ENCODE data around the gene SPATS2L.

Gene SPATS2L

GRCh38 chr2:200447139-200447855 is 140.8 kb downstream of the SPATS2L start:
- no peak for DNase-seq (ENCODE audit: low spot score)

DNA sequence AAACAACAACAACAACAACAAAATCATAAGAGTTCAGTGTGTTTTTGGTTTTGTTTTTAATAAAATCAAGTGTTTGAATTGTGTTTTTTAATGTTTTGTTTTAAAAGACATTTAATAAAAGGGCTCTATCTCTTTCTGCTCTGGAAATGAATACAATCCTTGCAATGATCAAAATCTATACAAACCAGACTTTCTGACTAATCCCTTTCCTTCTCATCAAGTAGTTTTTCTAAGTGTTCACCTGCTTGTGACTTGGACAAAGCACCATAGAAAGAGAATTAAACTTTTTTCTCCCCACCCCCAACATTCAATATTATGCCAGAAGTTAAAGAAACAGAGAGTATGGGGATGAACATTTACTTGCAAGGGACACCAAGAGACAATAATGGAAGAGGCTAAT is 142.0 kb downstream of the SPATS2L start:
- no peak for DNase-seq (ENCODE audit: low spot score)

- DNase-seq (ENCODE audit: low spot score): no peak
Observed at GRCh38 chr2:200449149-200449548, 142.7 kb downstream of the SPATS2L start.

- DNase-seq (ENCODE audit: low spot score): no peak
Observed at GRCh38 chr2:200450288-200450687, 143.8 kb downstream of the SPATS2L start.

DNA sequence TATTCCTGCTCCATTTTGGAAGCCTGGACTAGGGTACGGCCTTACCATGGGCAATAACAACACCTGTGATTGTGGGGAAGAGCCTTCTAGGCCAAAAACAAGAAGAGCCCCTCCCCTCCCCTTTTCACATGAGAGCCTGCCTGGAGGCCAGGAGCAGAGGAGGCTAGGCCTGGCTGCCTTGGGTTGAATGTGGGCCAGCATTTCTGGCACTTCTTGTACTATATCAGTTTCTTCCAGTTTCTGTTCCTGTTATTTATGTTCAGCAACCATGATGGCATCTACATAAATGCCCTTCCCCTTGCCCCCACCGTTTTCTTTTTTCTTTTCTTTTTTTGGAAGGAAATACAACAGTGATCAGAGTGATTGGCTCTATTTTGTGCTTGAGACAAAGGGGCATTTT is 145.0 kb downstream of the SPATS2L start:
- no peak for DNase-seq (ENCODE audit: low spot score)

DNA sequence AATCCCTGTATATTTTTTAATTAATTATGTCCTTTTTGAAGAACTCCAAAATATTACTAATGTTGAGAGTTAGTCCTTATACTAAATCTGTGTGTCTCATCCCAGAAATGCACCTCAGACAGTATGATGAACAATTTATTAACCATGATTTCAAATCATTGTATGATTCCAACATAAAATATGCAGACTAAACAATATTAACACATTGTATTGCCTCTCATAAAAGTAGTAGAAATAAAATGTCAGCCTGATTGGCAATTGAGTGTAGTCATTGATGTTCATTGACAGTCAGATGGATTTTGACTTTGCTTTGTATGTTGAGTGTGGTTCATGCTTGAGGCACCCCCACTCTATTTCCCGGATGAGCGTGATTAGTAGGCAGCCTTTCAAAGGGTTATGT is 145.9 kb downstream of the SPATS2L start:
- no peak for DNase-seq (ENCODE audit: low spot score)

DNA sequence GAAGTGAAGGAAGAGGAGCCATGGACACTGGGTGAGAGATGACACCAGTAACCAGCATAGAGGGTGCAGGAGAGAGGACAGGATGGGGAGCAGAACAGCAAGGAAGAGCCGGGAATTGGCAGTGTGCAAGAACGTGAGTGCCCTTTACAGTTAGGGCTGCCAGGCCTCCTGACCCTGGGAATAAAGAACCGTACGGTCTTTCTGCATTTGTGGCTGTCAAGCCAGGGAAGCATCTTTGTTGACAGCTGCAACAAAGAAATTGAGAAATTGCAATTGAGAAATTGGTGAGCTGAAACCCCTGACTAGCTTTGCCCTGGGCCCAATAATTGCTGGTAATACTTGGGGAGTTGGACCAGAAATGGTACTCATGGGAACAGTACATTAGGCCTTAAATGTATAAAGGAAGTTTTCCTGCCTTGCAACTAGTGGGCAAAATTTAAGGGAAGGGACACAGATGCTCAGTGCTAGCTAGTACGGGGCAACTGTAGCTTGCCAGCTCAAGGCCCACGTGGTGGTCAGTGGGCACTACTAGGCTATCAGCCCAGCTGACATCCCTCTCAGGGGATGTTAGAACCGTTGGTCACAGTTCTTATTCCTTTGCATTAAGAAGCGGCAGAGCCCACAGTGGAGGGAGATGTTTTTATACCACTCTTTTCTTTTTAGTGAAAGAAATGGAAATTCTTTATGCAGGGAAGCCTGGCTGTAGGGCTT is 146.8 kb downstream of the SPATS2L start:
- no peak for DNase-seq (ENCODE audit: low spot score)

- DNase-seq (ENCODE audit: low spot score): no peak
Observed at GRCh38 chr2:200453853-200454534, 147.5 kb downstream of the SPATS2L start.

GRCh38 chr2:200454927-200455801 is 148.7 kb downstream of the SPATS2L start:
- DNase-seq (ENCODE audit: low spot score): no peak

- no peak for DNase-seq (ENCODE audit: low spot score)
Observed at GRCh38 chr2:200455958-200456421, 149.5 kb downstream of the SPATS2L start.

DNA sequence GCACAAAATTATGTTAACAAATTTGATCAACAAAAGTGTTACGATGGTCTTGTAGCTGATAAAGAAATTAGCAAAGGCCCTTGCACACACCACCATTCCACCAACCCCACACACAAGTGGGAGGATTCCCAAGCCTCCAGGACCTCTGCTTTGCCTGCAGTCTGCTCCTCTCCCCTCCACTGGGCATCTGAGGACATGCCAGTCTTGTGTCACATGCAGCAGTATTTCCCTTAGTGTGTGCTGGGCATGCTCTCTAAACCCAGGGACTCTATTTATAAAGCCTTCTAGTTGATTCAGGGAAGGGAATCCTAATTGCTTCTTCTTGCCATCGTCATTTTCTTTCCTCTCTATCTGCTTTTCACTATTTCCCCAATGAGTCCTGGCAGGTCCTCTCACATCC is 150.1 kb downstream of the SPATS2L start:
- DNase-seq (ENCODE audit: low spot score): no peak

GRCh38 chr2:200459101-200459500 is 152.6 kb downstream of the SPATS2L start:
- DNase-seq (ENCODE audit: low spot score): no peak

- no peak for DNase-seq (ENCODE audit: low spot score)
Observed at GRCh38 chr2:200461846-200462710, 155.6 kb downstream of the SPATS2L start.

DNA sequence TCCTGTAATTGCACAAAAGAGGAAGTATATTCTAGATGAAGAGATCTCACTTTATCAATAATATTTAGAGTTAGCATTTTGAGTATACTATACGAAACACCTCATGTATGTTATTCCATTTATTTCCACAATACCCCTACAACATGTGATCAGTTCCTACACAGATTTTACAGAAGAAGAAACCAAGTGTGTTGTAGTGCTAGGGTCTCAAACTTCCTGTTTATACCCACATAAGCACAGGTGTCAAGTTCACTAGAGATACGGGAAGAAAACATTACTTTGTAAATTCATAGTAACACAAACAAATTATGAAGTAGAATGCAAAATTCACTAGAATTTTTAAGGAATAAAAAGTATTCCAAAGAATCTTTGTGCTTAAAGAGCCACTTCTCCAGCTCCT is 157.0 kb downstream of the SPATS2L start:
- DNase-seq (ENCODE audit: low spot score): no peak

- DNase-seq (ENCODE audit: low spot score): no peak
Observed at GRCh38 chr2:200466425-200467418, 160.2 kb downstream of the SPATS2L start.

DNA sequence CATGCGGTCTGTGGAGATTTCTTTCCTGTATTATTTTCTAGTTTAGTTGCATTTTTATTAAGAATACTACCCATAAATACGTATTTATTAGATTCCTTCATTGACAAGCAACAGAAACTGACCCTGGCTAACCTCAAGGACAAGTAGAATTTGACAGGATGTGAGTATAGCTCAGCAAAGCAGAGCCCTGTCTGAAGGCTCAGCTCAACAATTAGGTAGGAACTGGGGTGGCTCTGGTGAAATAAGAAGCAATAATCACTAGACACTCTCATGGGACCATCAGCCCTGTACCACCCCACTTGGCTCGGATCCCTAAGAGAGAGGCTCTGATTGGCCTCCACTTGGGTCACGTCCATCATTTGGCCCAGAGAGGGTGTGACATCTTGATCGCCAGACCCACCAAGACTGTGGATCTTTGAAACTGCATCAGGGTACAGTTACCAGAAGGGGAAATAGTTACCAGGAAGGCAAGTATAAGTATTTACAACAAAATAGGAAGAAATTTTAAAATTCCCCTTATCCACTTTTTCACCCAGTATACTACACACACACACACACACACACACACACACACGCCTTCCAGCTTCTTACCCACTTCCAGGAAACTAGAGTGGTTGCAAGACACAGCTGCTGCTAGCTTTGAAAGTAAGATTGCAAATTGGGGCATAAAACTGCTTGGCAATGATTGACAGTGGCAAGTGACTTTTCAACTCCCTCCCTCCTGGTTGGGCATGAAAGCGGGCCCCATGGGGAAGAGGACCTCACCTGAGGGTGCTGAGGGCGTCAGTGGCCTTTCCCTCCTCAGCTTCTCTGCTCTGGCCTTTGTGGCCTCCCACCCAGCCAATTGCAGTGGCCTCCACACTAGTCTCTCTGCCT is 161.6 kb downstream of the SPATS2L start:
- no peak for DNase-seq (ENCODE audit: low spot score)

DNA sequence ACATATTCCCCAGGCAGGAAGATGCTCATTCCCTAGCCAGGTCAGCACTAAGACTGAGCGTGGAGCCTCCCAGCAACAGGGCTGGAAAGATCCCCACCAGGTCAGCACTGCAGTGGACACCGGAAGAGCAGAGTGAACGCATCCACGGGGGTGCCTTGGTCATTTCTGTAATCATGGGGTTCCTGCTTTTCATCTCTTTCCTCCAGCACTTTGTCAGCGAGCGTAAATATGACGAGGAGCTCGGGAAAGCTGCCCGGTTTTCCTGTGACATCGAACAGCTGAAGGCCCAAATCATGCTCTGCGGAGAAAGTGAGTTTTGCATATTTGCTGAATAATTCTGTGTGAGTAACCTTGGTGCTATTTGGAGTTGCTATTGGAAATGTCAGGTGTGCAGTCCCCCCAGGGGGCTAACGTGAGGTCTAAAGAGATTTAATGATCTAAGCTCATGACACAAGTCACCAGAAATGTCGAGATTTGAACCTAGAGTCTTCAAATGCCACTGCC is 163.3 kb downstream of the SPATS2L start:
- DNase-seq (ENCODE audit: low spot score): no peak

- DNase-seq (ENCODE audit: low spot score): no peak
Observed at GRCh38 chr2:200470230-200470629, 163.7 kb downstream of the SPATS2L start.
